GM12873 (cell line): Measurements from ENCODE around the gene TMCC1.

Experiments
- CTCF ChIP-seq: IDR thresholded peaks from 2 replicates; pipeline ENCODE4 v1.5.1; 2012; ENCODE audit warnings: low read depth, mild to moderate bottlenecking, moderate library complexity, low read length, control low read depth; ENCODE audit not compliant: insufficient read depth; ENCODE audit errors: missing control alignments

The TMCC1 gene

GRCh38 chr3:129612534-129613366 is 280.8 kb downstream of the TMCC1 start:
- no peak for TF ChIP-seq CTCF

GRCh38 chr3:129611812-129612533 is 281.5 kb downstream of the TMCC1 start:
- no peak for TF ChIP-seq CTCF

GRCh38 chr3:129611446-129611800 is 282.1 kb downstream of the TMCC1 start:
- TF ChIP-seq CTCF, result no peak

GRCh38 chr3:129610276-129610675 is 283.2 kb downstream of the TMCC1 start:
- no peak for TF ChIP-seq CTCF

GRCh38 chr3:129609591-129610182 is 283.8 kb downstream of the TMCC1 start:
- no peak for TF ChIP-seq CTCF

- no peak for TF ChIP-seq CTCF
These were observed 284.4 kb downstream of the TMCC1 start for GRCh38 chr3:129608936-129609590.

- no peak for TF ChIP-seq CTCF
These were observed 285.2 kb downstream of the TMCC1 start for GRCh38 chr3:129608087-129608935.
